HG03558 (cell line): ENCODE results near the gene SNX8.

Experiments used
- ATAC-seq: cut with Tn5 transposase; IDR thresholded peaks from one replicate; pipeline ENCODE4 v1.9.1; 2021; ENCODE audit warnings: moderate number of reproducible peaks; ENCODE audit not compliant: unreplicated experiment; ENCODE audit errors: extremely low read depth

The SNX8 gene

GRCh38 chr7:2211259-2211880 lies 102.9 kb downstream of the SNX8 start:
- ATAC-seq, result no peak

GRCh38 chr7:2210551-2211258 lies 103.5 kb downstream of the SNX8 start:
- no peak for ATAC-seq

GRCh38 chr7:2209961-2210323 lies 104.3 kb downstream of the SNX8 start:
- no peak for ATAC-seq

- no peak for ATAC-seq
Measured at GRCh38 chr7:2209146-2209960, 104.9 kb downstream of the SNX8 start.

- no peak for ATAC-seq
Measured at GRCh38 chr7:2208712-2209111, 105.5 kb downstream of the SNX8 start.

GRCh38 chr7:2205036-2205780 lies 109.0 kb downstream of the SNX8 start:
- no peak for ATAC-seq

- ATAC-seq, result no peak
Measured at GRCh38 chr7:2204446-2204845, 109.8 kb downstream of the SNX8 start.

GRCh38 chr7:2203766-2204300 lies 110.4 kb downstream of the SNX8 start:
- ATAC-seq, result no peak

- no peak for ATAC-seq
Measured at GRCh38 chr7:2202901-2203765, 111.1 kb downstream of the SNX8 start.

- no peak for ATAC-seq
Measured at GRCh38 chr7:2202361-2202761, 111.9 kb downstream of the SNX8 start.
